A204.1 (cell line): Measurements from ENCODE around the gene RNU6-1.

Experiments used
- FAIRE-seq: peaks from 2 replicates; lab custom pipeline; 2012; peaks lifted over from hg19 to GRCh38; lab: Jason Lieb, UNC

RNU6-1 gene

DNA sequence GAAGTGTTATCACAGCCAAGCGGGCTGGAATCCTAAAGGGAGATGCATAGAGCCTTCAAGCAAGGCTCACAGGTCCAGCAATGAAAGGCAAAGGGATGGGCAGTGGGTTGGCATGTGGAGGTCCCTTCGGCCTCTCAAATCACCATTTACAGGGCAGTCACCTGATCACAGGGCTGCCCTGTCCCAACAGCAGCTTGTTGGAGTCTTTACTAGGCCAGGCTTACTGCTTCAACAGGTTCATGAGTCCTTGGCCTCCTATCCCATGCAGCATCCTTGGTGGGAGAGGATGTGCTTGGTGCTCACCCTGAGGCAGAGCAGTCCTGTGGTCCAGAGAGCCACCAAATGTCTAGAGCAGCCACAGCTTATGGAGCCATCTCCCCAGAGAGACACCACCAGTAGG lies 38.7 kb downstream of the RNU6-1 start:
- FAIRE-seq = no peak

- FAIRE-seq = no peak
These were observed 40.0 kb downstream of the RNU6-1 start for GRCh38 chr15:67799801-67800205.

- no peak for FAIRE-seq
These were observed 43.4 kb downstream of the RNU6-1 start for GRCh38 chr15:67796196-67797127.

DNA sequence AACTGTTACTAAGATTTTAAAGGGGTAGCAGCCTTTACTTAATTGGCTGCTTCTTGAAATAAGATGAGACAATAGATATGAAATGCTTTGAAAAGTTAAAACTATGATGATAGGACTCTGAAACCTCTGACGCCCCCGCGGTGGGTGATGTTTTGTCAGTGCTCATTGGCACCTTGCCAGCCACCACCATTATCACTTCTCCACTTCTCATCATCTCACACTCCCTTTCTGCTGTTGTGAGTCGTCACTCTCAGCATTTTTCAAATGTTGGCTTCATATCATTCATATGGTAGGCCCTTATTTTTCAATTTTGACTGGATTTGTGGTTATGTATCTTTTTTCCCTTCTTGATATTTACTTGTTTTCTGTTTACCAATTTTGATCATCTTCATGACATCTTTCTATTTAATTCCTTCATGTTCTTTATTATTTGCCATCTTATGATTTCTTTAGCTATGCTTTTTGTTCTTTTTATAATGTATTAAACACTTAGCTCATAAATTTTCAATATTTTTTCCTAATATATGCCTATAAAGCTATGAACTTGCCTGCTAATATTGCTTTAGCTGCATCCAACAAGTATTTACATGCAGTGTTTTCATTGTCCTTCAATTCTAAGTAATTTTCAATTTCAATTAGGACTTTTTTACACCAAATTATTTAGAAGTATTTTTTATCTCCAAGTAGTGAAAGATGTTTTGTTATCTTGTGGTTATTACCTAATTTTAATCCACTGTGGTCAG lies 44.8 kb downstream of the RNU6-1 start:
- FAIRE-seq = no peak

DNA sequence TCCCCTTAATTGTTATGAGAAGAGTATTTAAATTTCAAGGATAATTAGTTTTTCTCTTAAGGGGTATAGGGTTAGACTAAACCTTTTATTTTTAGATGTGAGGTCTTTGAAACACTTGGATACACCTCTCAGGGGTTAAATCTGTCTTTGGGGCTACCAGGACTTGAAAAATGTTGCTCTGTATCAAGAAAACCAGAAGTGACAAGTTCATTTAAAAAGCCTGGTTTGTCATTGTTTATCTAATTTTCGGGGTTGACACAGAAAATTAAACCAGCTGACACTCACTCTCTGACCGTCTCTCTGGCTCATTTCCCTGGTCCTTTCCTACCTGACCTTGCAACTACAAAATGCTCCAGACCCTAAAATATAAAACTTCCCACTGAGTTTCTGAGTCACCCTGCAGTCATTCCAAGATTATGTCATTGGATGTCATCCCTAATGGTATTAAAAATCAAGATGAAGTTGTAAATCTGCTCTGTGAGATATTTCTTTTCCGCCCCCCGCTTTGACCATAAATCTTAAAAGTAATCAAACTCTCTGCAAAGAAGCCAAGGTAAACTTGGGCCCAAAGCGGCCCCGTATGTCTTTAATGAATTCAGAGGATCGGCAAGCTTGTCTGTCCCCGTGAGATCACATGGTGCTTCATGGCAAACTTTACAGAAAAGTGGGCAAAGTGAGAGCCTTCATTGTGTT lies 47.4 kb downstream of the RNU6-1 start:
- no peak for FAIRE-seq

GRCh38 chr15:67790610-67791319 lies 49.1 kb downstream of the RNU6-1 start:
- FAIRE-seq = no peak
